A549 treated with Mapracorat at 1 μM for 4 hours (cell line): ENCODE results near the gene CHPF2. TPM values are rescaled to one million over a fixed set of nuclear protein-coding genes. Genes with fewer than 3 reads are reported as not detected.

Experiments used
- total RNA-seq: library from RNA; stranded (reverse); fragments of 200-300 nt; extraction: Qiagen RNA extraction; gene quantifications from 5 replicates; pipeline ENCODE4 v1.2.3, GENCODE V29; 2022

The CHPF2 gene, protein sequence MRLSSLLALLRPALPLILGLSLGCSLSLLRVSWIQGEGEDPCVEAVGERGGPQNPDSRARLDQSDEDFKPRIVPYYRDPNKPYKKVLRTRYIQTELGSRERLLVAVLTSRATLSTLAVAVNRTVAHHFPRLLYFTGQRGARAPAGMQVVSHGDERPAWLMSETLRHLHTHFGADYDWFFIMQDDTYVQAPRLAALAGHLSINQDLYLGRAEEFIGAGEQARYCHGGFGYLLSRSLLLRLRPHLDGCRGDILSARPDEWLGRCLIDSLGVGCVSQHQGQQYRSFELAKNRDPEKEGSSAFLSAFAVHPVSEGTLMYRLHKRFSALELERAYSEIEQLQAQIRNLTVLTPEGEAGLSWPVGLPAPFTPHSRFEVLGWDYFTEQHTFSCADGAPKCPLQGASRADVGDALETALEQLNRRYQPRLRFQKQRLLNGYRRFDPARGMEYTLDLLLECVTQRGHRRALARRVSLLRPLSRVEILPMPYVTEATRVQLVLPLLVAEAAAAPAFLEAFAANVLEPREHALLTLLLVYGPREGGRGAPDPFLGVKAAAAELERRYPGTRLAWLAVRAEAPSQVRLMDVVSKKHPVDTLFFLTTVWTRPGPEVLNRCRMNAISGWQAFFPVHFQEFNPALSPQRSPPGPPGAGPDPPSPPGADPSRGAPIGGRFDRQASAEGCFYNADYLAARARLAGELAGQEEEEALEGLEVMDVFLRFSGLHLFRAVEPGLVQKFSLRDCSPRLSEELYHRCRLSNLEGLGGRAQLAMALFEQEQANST
- total RNA-seq: 34.7 to 47.0 TPM (median 45.1 TPM) in 5 replicates

DNA sequence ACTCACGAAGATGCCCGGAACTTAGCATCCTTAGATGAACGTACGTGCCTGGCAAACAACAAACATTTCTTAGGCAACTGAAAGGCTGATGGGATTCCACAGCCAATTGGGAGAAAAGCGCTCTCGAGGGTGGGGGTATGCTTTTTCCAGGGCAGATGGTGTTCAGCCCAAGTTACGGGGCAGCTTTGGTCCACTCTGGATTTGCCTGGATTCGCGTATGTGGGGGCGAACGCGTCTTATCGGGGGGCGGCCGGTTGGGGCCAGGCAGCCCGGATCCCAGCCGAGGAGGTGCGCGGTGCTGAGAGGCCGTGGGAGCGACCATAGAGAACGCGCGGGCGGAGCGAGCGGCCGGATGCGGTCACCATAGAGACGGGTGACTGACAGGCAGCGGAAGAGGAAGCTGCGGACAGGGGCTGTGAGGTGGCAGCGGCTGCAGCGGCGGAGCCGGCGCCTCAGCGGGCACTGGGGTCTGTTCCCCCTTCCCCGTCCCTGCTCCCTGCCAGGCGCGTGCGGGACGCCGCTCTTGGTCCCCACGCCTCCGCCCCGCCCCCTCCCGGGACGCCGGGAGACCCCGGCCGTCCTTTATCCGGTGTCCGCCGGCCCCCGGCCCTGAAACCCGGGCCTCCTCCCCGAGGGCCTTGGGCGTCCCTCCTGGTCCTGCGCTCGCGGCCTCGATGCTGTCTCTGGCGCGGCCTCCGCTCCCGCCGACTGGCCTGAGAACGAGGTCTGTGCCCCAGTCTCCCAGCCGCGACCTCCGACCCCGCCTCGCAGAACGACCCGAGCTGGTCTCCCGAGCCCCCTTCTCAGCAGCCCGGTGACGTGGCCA is at the start of gene CHPF2:
CHPF2 (plus strand) TSS at position 393 of the 826 bp plus-strand sequence. CDS start 1,529 bp downstream, outside the sequence.

GRCh38 chr7:151186640-151187408 is 45.5 kb upstream of the CHPF2 start, which contains the start of gene ASB10:
ASB10 (minus strand) TSS chr7:151187250; CDS start chr7:151187130, 120 bp downstream.

GRCh38 chr7:151210087-151210854 is 22.0 kb upstream of the CHPF2 start, which contains the start of gene H2BK1:
H2BK1 (minus strand) TSS chr7:151210488; CDS start chr7:151210318, 170 bp downstream.

DNA sequence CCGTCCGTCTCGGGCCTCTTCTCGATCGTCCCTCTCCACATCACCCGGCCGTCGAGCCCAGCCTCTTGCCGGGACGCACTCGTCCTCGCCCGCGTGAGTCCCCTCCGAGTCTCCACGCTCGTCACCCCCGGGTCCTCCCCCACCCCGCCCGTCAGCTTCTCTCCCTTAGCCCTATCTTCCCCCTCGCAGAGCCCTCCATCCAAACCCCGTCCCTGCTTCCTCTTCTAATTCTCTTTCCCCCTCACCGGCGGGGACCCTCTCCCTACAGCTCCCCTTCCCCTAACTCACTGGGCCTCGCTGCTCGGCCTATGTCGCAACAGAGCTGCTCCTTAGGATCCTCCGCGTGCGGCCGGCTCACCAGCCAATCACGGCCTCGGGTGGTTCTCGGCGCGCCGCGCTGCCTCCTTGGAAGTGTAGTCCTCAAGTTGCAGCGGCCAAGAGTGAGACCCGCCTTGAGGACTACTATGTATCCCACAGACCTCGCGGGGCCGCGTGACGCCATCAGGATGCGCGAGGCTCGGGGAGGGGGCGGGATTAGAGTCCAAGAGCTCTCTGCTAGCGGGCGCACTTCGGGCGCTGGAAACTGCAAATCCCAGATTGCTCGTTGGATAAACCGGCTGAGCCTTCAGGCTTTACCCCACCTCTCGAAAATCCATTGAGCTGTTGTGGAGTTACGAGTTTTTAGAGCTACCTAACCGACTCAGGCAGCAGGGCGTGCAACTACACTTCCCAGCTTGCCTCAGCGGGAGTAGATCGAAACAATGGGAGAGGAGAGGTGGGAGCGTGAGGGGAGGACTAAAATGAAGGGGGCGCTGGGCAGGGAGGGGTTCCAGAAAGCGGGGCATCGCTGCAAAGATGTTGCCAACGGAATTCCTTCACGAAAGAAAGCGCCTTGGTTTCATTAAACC is 5.2 kb upstream of the CHPF2 start, which contains the start of gene ABCF2:
ABCF2 (minus strand) TSS at position 331 of the 908 bp plus-strand sequence. CDS start 747 bp downstream, outside the sequence.

DNA sequence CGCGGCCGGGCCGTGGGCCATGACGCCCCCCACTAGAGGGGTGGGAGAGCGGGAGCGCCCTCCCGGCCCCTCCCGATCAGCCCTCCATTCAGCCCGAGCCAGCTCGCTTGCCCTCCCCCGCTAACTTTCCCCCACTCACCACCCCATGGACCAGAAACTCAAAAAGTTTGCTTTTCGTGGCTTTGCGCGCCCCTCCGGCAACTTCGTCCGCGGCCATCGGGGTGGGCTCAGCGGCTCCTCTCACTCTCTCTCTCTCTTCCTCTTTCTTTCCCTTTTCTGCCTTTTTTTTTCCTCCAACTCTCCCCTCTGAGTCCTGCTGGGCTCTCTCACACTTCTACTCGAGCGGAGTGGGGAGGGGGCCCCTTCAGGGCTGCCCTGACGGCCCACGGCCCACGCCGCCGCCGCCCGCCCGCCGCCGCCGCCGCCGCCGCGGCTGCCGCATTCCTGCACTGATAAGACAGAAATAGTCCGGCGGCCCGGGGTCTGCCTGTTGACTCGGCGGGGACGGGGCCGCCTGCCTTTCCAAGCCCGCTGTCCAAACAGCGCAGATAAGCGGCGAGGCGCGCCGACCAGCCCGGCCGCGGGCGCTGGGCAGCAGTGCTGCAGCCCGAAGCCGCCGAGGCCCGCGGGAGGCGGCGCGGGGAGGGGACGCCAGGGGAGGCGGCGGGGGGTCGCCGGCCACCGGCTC is 16.2 kb downstream of the CHPF2 start, which contains the start of gene SMARCD3:
SMARCD3 (minus strand) TSS at position 349 of the 688 bp plus-strand sequence; CDS start at position 217, 132 bp downstream.

Other genes starting within 250 kb of the CHPF2 start
- 0.13 to 0.37 TPM (median 0.34 TPM) in 5 replicates for gene NOS3, start 241.5 kb upstream of the CHPF2 start, total RNA-seq
- gene ATG9B, start 208.0 kb upstream of the CHPF2 start, total RNA-seq: 0.39 to 0.66 TPM (median 0.65 TPM) in 5 replicates
- gene ABCB8, start 204.0 kb upstream of the CHPF2 start, total RNA-seq: 32.9 to 52.5 TPM (median 47.6 TPM) in 5 replicates
- 7.7 to 11.7 TPM (median 8.7 TPM) in 5 replicates for gene ASIC3, start 184.0 kb upstream of the CHPF2 start, total RNA-seq
- 29.6 to 32.6 TPM (median 29.8 TPM) in 5 replicates for gene CDK5, start 174.6 kb upstream of the CHPF2 start, total RNA-seq
- gene SLC4A2, start 172.9 kb upstream of the CHPF2 start, total RNA-seq: 174 to 292 TPM (median 259 TPM) in 5 replicates
- gene FASTK, start 151.7 kb upstream of the CHPF2 start, total RNA-seq: 51.3 to 86.5 TPM (median 80.0 TPM) in 5 replicates
- 38.5 to 59.2 TPM (median 55.5 TPM) in 5 replicates for gene TMUB1, start 149.0 kb upstream of the CHPF2 start, total RNA-seq
- gene AGAP3, start 146.0 kb upstream of the CHPF2 start, total RNA-seq: 44.1 to 66.6 TPM (median 65.4 TPM) in 5 replicates
- gene GBX1, start 64.8 kb upstream of the CHPF2 start, total RNA-seq: 0.20 TPM in 1 of 5 replicates, not detected in the others
- not detected in 5 replicates for gene ASB10, start 45.2 kb upstream of the CHPF2 start, total RNA-seq
- not detected in 5 replicates for gene H2BK1, start 22.0 kb upstream of the CHPF2 start, total RNA-seq
- gene ABCF2, start 5.3 kb upstream of the CHPF2 start, total RNA-seq: 58.0 to 63.8 TPM (median 62.0 TPM) in 5 replicates
- gene SMARCD3, start 16.2 kb downstream of the CHPF2 start, total RNA-seq: 7.7 to 11.6 TPM (median 9.9 TPM) in 5 replicates
- gene NUB1, start 109.3 kb downstream of the CHPF2 start, total RNA-seq: 34.2 to 44.3 TPM (median 37.2 TPM) in 5 replicates
- gene WDR86, start 177.6 kb downstream of the CHPF2 start, total RNA-seq: 0.11 to 0.39 TPM (median 0.22 TPM) in 5 replicates
- not detected in 5 replicates for gene CRYGN, start 207.7 kb downstream of the CHPF2 start, total RNA-seq